Measurements from ENCODE around the gene HOXC12.

HOXC12 gene

DNA sequence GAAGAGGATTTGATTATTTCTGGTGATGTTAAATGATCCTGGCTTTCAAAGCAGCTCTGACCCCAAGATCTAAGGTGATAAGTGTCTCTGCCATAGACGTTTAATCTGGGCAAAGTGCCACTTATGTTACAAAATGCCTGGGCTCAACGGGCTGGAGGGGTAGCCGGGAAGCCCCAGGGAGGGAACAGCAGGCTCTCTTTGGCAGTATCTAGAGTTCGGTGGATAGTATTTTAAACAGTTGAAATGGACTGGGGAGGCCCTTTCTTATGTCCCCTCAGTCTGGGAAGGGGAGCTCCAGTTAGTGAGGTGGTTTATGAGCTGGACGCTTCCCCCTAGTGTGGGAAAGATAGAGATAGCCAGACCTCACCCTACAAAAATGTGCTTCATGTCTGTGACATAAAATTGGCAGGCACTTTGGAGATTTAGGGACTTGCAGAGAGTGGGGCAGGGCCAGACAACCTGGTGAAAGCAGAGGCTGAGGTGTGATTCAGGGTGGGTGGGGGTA, 12.8 kb downstream of the HOXC12 start:
- DNase-seq, result no peak
- intact Hi-C loops (cut with DNase I), result no loop called here

DNA sequence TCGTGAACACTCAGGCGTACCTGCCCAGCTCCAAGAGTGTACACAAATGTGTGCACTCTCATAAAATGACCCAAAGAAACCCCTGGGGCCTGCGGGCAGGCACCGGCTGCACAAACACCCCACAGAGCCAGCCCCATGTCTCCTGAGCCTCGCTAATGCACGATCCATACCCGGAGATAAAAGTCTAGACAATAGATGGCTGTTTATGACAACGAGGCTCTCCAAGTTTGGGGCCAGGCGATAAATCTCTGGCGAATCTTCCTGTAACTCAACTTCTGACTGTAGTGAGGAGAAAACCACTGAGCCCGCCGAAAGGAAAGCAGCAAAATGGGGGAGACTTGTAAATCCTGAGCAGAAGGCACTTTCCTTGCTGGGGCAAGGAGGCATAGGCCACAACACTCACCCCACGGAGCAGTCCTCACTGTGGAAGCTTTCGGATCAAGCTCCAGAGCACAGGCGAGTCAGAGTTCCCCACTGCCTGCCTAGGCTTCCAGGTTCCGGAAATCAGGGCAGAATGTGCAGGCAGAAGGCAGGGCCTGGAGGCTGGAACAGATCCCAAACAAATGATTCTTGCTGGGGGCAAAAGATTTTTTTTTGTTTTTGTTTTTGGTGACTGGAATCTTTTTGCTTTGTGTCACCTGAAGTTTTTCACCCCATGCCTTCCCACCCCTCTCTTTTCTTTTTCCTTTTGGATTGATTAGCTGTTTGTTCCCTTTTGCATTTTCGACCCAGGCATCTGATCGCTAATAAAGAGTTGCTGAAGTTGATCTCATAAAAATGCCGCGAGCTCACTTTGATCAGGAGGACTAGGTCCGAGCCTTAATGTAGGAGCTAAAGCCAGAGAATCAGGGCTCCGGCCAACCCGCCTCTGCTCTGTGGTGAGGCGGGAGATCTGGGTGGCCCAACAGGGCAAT, 13.8 kb downstream of the HOXC12 start:
- no peak for DNase-seq
- intact Hi-C loops (cut with DNase I), result no loop called here

DNA sequence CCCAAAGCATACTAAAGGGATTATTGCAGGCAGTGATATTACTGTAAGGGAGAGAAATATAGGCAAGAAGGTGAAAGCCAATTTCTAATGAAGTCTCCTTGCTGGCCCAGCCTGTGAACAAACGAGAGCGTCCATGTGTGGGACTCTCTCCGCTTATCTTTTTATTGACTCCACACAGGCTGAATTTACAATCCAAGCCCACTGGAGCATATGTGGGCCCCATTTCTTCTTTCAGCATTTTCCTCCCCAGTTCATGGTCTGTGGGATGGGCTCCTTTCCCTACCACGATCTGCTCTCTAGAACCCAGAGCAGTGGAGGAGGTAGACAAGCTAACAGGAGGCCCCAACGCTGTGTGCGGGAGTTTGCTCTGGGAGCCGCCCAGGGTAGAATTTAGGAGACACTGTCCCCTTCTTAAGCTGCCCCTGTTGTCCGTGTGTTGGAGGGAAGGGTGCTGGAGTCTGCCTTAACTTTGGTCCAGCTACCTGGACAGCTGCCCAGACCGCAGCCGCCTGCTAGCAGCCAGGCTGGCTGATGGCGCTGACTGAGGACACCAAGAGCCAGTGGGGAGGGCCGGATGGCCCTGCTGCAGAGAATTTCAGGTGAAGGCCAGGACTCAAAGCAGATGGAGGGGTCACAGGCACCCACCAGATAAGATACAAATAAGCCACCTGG, 15.0 kb downstream of the HOXC12 start:
- intact Hi-C loops (cut with DNase I), result no loop called here
- no peak for DNase-seq

DNA sequence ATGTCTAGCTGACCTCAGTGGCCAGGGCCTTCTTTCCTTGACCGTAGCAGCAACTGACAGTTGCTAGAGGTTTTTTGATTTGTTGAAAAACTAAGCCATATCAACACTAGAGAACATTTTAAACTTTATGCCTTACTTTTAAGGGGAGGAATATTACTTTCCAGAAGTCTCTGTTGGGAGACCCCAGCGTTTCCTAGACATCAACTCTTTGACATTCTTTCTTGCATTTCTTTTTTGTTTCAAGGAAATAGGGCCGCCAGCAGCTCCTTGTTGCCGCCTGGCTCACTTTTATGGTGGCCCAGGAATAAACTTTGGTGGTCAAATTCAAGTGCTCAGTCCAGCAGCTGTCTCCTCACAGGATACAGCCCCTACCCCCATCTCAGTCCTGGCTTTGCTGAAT, 15.7 kb downstream of the HOXC12 start:
- DNase-seq, result no peak
- intact Hi-C loops (cut with DNase I), result no loop called here

DNA sequence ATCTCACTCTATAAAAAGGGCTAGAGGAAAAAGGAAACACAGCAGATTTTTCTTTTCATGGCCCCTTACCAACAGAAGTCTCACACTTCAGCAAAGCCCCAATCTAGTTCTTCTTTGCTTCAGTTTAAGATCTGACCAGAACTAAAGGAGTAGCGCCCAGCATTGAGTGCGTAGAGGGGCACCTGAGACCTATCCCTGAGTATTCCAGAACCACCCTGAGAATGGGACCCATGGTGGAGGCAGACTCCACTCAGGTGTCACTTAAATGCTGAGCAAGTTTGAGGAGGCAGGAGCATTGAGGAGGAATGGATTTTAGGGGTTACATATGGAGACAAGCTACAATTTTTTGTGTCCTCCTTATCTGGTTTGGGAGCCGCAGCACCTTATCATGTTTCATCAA, 16.4 kb downstream of the HOXC12 start:
- intact Hi-C loops (cut with DNase I), result no loop called here
- DNase-seq, result no peak

DNA sequence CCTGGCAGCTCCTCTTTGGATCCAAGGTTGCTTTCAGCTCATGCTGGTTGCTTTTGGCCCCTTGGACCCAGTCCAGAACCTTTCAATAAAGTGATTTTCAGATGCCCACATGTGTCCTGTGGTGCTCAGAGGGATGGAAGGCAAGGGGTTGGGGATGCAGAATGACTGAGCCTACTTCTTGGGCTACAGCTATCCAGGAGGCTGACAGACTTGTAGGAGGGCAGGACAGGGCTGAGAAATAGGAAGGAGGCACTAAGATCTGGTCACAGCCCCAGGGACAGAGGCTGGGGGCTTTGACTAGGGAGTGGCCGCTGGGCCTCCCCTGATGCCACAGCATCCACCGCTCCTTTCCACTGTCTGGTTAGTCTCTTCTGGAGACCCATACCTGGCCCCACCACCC, 17.0 kb downstream of the HOXC12 start:
- intact Hi-C loops (cut with DNase I), result no loop called here
- no peak for DNase-seq

DNA sequence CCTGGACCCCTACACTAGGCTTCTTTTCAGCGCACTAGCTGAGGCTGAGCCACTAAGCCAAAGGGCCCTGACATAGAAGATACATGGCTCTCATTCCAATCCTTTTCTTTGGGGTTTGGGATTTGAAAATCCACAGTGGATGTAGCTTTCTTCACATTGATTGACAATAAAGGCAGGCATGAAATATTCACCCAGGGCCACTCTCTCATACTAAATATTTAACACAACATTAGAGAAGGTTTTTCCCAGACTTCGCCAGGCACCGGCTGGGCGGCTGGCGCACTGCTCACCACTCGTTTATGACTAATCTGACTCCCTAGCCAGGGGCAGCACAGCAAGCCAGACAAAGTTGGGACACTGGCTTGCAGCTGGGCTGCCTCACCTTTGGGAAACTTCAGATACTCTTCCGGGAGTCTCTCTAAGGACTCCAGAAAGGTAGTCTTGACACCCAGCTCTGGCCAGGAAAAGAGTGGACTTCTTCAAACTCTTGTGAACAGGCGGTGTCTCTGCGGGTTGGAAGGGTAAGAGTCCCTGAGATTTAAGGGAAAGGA, 17.5 kb downstream of the HOXC12 start:
- intact Hi-C loops (cut with DNase I), result no loop called here

DNA sequence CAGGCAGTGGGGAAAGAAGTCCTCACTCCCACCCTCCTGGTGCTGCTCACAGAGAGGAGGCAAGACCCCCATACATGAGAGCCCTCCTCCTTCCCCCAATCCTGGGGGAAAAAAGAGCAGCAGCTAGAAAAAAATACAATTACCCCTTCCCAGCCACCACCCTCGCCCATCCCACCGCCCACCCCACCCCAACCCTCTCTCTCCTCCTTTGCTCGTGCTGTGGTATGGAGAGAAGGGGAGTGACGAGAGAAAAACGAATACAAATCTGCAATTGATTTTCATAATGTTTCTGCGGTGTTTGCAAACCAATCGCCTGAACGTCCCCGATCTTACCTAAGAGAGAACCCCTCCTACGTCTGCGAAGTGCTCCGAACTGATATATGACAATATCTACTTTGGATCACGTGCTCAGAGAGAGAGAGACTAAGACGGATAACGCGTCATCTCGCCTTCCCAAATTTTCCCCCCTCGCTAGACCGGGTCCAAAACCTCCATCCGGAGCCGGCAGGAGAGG, 18.1 kb downstream of the HOXC12 start, which contains the start of gene HOXC11:
Gene HOXC11, plus strand, starts transcription at position 405 of the 514 bp plus-strand sequence. CDS start 116 bp downstream, outside the sequence.
- DNase-seq, result no peak
- intact Hi-C loops (cut with DNase I), result no loop called here

More for the DNA sequence above, 17.5 kb downstream of the HOXC12 start:
- DNase-seq, result no peak

DNA sequence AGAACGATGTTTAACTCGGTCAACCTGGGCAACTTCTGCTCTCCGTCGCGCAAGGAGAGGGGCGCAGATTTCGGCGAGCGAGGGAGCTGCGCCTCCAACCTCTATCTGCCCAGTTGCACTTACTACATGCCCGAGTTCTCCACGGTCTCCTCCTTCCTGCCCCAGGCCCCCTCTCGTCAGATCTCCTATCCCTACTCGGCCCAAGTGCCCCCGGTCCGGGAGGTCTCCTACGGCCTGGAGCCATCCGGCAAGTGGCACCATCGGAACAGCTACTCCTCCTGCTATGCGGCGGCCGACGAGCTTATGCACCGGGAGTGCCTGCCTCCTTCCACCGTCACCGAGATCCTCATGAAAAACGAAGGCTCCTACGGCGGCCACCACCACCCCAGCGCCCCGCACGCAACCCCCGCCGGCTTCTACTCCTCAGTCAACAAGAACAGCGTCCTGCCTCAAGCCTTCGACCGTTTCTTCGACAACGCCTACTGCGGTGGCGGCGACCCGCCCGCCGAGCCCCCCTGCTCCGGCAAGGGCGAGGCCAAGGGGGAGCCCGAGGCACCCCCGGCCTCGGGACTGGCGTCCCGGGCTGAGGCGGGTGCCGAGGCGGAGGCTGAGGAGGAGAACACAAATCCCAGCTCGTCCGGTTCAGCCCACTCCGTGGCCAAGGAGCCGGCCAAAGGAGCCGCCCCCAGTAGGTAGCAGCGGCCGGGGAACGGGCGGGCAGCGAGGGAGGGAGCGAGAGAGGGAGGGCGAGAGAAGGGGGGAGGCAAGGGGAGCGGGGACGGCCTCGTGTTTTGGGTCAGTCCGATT, 18.7 kb downstream of the HOXC12 start:
- intact Hi-C loops (cut with DNase I), result no loop called here

DNA sequence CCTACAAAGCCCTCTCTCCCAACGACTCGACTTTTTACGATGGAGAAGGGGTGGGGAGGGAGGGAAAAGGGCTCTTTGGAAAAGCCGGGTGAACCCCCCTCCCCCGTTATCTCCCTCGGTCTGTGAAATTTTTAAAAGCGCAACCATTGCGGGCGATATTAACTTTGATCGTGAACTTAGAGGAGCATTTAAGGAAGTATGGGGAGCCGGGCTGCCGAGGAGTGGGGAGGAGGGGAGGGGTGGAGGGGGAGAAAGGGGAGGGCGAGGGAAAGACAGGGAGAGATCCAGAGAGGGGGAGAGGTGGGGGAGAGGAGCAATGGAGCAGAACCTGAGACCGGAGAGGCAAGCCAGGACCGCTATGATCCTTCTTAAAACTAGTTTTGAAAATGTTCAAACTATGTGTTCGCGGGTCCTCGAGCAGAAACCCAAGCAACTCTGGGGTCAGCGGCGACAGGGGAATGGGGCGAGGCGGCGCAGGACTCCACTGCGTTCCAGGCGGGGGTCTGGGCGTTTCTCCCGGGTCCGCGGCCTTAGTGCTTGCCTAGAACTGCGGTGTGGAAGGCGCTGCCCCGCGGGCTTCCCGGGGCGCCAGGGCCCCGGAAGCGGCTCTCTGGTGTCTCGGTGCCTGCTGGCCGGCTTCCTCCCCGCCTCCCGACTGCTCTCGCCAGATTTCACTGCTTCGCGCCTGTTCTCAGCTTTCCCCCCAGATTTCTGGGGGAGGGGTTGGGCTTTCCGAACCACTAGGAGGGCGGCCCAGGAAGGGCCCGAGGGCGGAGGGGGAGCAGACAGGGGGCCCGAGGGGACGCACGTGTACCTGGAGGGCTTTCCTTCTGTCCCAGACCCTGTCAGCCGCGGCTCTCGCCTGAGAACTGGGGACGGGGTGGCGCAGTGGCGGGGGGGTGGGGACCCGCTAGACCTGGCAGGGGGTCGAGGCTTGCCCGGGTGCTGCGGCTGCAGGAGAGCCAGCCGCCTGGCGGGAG, 19.7 kb downstream of the HOXC12 start, which contains the start of gene HOTAIR:
Gene HOTAIR, minus strand, starts transcription at position 871 of the 980 bp plus-strand sequence.
- DNase-seq, result no peak
- intact Hi-C loops (cut with DNase I), result no loop called here

More for the DNA sequence above, 18.7 kb downstream of the HOXC12 start:
- no peak for DNase-seq

DNA sequence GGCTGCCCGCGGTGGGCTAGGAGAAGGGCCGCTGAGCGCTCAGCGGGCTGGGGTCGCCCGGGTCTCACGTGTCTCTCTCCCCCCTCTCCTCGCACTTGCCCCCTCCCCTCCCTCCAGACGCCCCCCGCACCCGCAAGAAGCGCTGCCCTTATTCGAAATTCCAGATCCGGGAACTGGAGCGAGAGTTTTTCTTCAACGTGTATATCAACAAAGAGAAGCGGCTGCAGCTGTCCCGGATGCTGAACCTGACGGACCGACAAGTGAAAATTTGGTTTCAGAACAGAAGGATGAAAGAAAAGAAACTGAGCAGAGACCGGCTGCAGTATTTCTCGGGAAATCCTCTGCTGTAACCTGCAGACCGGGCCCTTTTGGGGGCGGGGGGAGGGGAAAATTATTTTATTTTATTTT, 20.4 kb downstream of the HOXC12 start:
- intact Hi-C loops (cut with DNase I), result no loop called here
- DNase-seq, result no peak

DNA sequence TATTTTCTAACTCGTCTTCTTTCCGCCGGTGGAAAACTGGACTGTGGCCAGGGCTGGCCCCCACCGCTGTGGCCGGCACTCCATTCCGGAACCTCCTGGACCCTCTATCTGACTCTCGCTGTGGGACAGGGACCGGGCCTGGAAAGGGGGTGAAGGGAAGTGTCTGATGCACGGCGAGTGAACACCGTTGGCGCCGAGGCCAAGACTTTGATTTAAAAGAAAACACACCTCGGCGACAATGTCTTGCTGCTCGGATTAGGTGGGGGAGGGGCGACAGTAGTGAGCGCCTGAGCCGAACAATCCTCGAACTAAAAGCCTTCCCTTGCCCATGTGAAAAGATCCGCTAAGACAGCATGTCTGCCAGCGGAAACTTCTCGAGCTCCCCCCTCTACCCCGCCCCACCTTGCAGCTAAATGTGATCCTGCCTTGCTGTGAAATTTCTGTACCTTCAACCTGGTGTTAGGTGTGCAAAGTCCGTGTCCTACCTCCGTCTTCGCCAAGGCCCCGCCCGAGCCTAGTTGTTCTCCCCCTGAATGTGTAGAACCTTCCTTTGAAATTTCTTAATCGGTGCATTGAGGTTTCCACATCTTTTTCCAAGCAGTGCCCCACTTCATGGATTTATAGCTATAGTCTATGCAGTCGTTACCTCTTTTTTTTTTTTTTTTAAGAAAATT, 20.9 kb downstream of the HOXC12 start:
- intact Hi-C loops (cut with DNase I), result no loop called here
- DNase-seq, result no peak

DNA sequence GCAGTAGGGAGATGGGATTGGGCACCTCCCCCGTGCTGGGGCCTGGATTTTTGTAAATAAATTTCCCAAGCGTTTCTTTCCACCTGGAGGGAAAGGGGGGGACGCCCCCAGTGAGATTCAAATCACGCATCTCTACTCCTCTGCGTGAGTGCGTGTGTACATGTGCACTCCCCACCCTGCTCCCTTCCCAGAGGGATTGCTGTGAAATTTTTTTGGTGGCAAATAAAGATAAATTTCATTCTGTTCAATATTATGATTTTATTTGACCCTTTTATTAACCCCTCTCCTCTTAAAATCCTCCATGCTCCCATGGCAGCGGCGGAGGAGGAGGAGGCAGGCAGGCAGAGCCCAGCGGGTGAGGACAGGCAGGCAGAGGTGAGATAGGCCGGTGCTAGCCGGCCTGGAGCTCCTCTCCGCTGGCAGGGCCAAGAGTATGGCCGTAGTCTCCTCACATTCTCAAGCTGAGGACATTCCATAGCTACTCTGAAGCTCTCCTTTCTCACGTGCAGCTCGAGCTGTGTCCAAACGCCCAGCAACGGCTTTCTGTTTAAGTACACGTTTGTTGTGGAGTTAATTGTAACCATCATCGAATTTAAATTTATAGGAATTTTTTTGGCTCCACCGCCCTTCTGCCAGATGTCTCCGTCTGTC, 21.6 kb downstream of the HOXC12 start:
- DNase-seq, result no peak

DNA sequence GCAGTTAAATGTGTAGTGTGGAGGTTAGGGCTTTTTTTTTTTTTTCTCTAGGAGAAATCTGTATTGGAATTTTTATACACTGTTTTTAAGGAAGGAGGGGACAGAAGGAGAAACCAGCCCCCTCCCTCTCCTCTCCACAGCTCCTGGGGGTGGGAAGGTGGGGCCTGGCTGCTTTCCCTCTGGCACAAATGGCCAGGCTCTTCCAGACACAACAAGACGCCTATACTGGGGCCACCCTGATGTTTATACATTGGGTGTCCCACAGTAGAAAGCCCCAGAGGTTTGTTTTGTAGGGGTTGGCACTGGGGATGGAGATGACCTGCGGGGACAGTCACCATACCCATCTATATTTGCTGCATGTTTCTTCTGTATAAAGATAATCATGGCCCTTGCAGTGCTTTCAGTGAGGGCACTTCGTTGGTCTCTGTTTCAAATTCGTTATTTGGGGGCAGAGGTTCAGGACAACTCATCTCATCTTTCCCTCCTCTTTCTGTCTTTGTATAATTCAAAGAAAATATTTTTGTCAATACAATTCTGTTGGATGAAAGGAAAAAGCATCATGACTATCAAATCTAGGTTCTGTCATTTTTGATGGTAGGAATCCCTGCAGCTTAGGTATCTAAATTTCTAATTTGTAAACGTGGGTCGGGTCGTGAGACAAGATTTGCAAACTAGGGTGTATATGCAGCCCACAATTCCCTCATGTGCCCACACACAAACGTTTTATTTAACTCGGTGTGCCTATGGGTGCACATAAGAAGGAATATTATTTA, 22.3 kb downstream of the HOXC12 start:
- no peak for DNase-seq
- intact Hi-C loops (cut with DNase I), result no loop called here

More for the DNA sequence above, 21.6 kb downstream of the HOXC12 start:
- intact Hi-C loops (cut with DNase I), result no loop called here

DNA sequence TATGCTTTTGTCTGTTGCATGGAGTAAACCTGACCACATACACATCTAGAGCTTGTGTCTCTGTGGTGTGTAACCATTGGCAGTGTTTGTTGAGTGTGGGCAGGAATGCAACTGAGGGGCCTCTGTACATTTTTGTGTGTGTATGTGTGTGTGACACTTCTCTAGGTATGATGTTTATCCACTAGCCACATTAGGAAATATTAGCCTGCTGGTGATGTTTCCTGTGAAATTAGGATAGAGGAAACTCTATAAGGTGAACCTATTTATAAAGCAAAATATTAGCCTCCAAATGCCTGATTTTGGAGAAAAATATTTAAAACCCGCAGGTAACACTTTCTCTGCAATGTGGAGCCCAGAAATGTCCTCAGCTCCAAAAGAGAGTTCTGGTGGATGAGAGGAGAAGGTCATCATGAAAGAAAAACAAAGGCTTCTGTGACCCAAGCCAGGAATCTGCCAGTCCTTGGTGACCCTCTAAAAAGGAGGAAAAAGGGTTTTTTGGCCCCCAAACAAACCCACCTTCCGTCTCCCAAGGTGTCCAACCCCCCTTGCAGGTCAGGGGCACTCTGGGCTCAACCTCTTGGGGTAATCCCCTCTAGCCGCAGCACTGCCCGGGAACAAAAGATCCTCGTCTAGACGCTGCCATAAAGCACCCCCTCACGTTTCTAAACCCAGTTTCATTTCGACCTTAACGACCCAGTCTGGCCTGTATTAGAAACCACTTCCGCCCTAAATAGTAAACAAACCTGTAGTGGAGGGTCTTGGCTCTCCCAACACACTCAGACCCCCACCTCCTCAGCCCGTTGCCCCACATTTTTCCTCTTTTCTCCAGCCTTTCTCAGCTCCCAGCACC, 23.1 kb downstream of the HOXC12 start:
- no peak for DNase-seq
- intact Hi-C loops (cut with DNase I), result no loop called here
